ENCODE measurements around the gene OR1C1. TPM values are rescaled to one million over a fixed set of nuclear protein-coding genes. Genes with fewer than 3 reads are reported as not detected.
"Not testable (repeated sequence)": the region's sequence is repeated elsewhere in the genome, so short reads cannot be mapped to it uniquely, and the experiment has no call there.

The OR1C1 gene
- total RNA-seq, 1 donor from 2014 or later: not detected

- H3K4me3 Mint-ChIP-seq: no peak overlapping the region
- H3K27me3 Mint-ChIP-seq (ENCODE audit: low read depth): no peaks in the 10 kb centered on the region
- H3K36me3 Mint-ChIP-seq: no peaks in the 10 kb centered on the region
- TF ChIP-seq CTCF (IDR thresholded peaks at IDR 0.05; ENCODE audit: unreplicated experiment): no peak
- peaks cover 56% of the 10 kb centered on the region for H3K9me3 Mint-ChIP-seq
- DNase-seq (ENCODE audit: low spot score in 2 of 2, unreplicated experiment in 2 of 2): no peak
- no peaks in the 10 kb centered on the region for H3K4me1 Mint-ChIP-seq
- H3K27ac Mint-ChIP-seq: no peak overlapping the region
These were observed 12.7 kb downstream of the OR1C1 start for GRCh38 chr1:247747616-247748015.

GRCh38 chr1:247746391-247746935, 13.9 kb downstream of the OR1C1 start:
- TF ChIP-seq CTCF (IDR thresholded peaks at IDR 0.05; ENCODE audit: unreplicated experiment): no peak
- Mint-ChIP-seq H3K27ac (no peak overlapping the region), H3K27me3 (ENCODE audit: low read depth) (no peaks in the 10 kb centered on the region), H3K4me3 (no peak overlapping the region), H3K4me1 (no peaks in the 10 kb centered on the region), H3K9me3 (peaks cover 49% of the 10 kb centered on the region), H3K36me3 (no peaks in the 10 kb centered on the region)
- DNase-seq (ENCODE audit: low spot score in 2 of 2, unreplicated experiment in 2 of 2): no peak

GRCh38 chr1:247742215-247742760, 18.1 kb downstream of the OR1C1 start:
- not testable (repeated sequence) for H3K4me3 Mint-ChIP-seq; H3K36me3 Mint-ChIP-seq; H3K27me3 Mint-ChIP-seq (ENCODE audit: low read depth); H3K4me1 Mint-ChIP-seq; H3K27ac Mint-ChIP-seq; DNase-seq (ENCODE audit: low spot score in 2 of 2, unreplicated experiment in 2 of 2)
- H3K9me3 Mint-ChIP-seq: peaks cover 48% of the 10 kb centered on the region

- no peak for DNase-seq (ENCODE audit: low spot score in 2 of 2, unreplicated experiment in 2 of 2)
- no peaks in the 10 kb centered on the region for H3K36me3 Mint-ChIP-seq
- H3K27ac Mint-ChIP-seq: no peak overlapping the region
These were observed 18.6 kb downstream of the OR1C1 start for GRCh38 chr1:247741756-247742155.

GRCh38 chr1:247740721-247741120, 19.6 kb downstream of the OR1C1 start:
- Mint-ChIP-seq H3K36me3 (no peaks in the 10 kb centered on the region), H3K9me3 (peaks cover 40% of the 10 kb centered on the region), H3K4me1 (no peaks in the 10 kb centered on the region), H3K27me3 (ENCODE audit: low read depth) (no peaks in the 10 kb centered on the region), H3K4me3 (no peak overlapping the region), H3K27ac (no peak overlapping the region)
- DNase-seq (ENCODE audit: low spot score in 2 of 2, unreplicated experiment in 2 of 2): no peak
- TF ChIP-seq CTCF (IDR thresholded peaks at IDR 0.05; ENCODE audit: unreplicated experiment): no peak

More at GRCh38 chr1:247741756-247742155, 18.6 kb downstream of the OR1C1 start:
- TF ChIP-seq CTCF (IDR thresholded peaks at IDR 0.05; ENCODE audit: unreplicated experiment): no peak
- H3K4me3 Mint-ChIP-seq: no peak overlapping the region
- no peaks in the 10 kb centered on the region for H3K27me3 Mint-ChIP-seq (ENCODE audit: low read depth)
- peaks cover 44% of the 10 kb centered on the region for H3K9me3 Mint-ChIP-seq
- H3K4me1 Mint-ChIP-seq: no peaks in the 10 kb centered on the region

- no peaks in the 10 kb centered on the region for H3K4me1 Mint-ChIP-seq
- H3K36me3 Mint-ChIP-seq: no peaks in the 10 kb centered on the region
- DNase-seq (ENCODE audit: low spot score in 2 of 2, unreplicated experiment in 2 of 2): no peak
- no peak within 1 kb of the TSS for H3K27ac Mint-ChIP-seq
- TF ChIP-seq CTCF (IDR thresholded peaks at IDR 0.05; ENCODE audit: unreplicated experiment): no peak
- no peak within 1 kb of the TSS for H3K4me3 Mint-ChIP-seq
- H3K27me3 Mint-ChIP-seq (ENCODE audit: low read depth): no peaks in the 10 kb centered on the region
- peaks cover 42% of the 10 kb centered on the region for H3K9me3 Mint-ChIP-seq
These were observed 22.0 kb downstream of the OR1C1 start, which contains the start of gene OR14K1 for GRCh38 chr1:247738315-247738714. OR14K1 (plus strand) TSS chr1:247738615; CDS start chr1:247738615, 0 bp downstream.
